Measurements from ENCODE around the gene SOCS6. TPM values are rescaled to one million over a fixed set of nuclear protein-coding genes. Genes with fewer than 3 reads are reported as not detected.

The SOCS6 gene
- total and polyA plus RNA-seq, 2 of the 13 experiments (the other 11 are each of a cell fraction or from before 2014, with no cell fraction given), result 18.6 to 38.3 TPM

DNA sequence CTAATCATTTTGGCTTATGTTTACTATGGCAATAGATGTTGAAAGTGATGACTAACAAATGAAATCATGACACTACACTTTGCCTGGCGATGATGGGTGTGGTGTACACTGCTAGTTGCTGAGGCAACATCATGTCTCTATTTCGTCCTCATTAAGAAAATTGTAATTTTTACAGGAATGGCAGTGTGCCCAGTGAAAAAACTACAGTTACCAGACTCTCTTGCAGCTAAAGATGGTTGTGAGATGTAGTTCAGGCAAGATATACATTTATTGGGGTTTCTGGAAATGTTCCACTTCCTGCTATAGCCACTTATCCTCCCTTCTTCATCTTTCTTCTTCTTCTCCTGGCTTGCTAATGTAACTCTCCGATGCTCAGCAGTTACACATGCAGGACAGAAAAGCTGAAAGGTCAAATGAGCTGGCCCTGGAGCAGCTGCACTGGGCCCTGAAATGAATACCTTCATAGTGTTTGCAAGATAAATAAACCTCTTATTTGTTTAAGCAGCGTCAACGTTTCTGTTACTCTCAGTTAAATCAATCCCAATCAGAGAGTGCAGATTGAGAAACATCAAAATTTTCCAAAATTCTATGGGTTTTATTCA lies 46.0 kb downstream of the SOCS6 start (continued):
- TF ChIP-seq, protein P1, sequence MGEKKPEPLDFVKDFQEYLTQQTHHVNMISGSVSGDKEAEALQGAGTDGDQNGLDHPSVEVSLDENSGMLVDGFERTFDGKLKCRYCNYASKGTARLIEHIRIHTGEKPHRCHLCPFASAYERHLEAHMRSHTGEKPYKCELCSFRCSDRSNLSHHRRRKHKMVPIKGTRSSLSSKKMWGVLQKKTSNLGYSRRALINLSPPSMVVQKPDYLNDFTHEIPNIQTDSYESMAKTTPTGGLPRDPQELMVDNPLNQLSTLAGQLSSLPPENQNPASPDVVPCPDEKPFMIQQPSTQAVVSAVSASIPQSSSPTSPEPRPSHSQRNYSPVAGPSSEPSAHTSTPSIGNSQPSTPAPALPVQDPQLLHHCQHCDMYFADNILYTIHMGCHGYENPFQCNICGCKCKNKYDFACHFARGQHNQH (CRISPR knock-in tag; IDR thresholded peaks at IDR 0.05), result peak; percentile 81
- 0 out of 2 replicates have a peak, but pooled peaks have one; percentile 19 for TF ChIP-seq ZFP1 (CRISPR knock-in tag; IDR thresholded peaks at IDR 0.05)
- TF ChIP-seq, protein P2, sequence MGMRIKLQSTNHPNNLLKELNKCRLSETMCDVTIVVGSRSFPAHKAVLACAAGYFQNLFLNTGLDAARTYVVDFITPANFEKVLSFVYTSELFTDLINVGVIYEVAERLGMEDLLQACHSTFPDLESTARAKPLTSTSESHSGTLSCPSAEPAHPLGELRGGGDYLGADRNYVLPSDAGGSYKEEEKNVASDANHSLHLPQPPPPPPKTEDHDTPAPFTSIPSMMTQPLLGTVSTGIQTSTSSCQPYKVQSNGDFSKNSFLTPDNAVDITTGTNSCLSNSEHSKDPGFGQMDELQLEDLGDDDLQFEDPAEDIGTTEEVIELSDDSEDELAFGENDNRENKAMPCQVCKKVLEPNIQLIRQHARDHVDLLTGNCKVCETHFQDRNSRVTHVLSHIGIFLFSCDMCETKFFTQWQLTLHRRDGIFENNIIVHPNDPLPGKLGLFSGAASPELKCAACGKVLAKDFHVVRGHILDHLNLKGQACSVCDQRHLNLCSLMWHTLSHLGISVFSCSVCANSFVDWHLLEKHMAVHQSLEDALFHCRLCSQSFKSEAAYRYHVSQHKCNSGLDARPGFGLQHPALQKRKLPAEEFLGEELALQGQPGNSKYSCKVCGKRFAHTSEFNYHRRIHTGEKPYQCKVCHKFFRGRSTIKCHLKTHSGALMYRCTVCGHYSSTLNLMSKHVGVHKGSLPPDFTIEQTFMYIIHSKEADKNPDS (CRISPR knock-in tag; IDR thresholded peaks at IDR 0.05), result peak; percentile 52; the same call in 1 of the 2 replicates
- peak; percentile 50; the same call in 1 of the 2 replicates for TF ChIP-seq PHF21A (CRISPR knock-in tag; IDR thresholded peaks at IDR 0.05)
- peak; percentile 61; the same call in 1 of the 2 replicates for TF ChIP-seq NFIC (IDR thresholded peaks at IDR 0.05; ENCODE audit: low read length)
- TF ChIP-seq, protein P3, sequence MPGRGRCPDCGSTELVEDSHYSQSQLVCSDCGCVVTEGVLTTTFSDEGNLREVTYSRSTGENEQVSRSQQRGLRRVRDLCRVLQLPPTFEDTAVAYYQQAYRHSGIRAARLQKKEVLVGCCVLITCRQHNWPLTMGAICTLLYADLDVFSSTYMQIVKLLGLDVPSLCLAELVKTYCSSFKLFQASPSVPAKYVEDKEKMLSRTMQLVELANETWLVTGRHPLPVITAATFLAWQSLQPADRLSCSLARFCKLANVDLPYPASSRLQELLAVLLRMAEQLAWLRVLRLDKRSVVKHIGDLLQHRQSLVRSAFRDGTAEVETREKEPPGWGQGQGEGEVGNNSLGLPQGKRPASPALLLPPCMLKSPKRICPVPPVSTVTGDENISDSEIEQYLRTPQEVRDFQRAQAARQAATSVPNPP (CRISPR knock-in tag; IDR thresholded peaks at IDR 0.05), result no peak
- TF ChIP-seq HDAC1 (CRISPR knock-in tag; IDR thresholded peaks at IDR 0.05), result 0 out of 2 replicates have a peak, but pooled peaks have one; percentile 30
- TF ChIP-seq KMT2A (CRISPR knock-in tag; IDR thresholded peaks at IDR 0.05), result peak; percentile 41; the same call in 1 of the 2 replicates
- peak; percentile 36; the same call in 1 of the 2 replicates for TF ChIP-seq TBX3 (IDR thresholded peaks at IDR 0.05; ENCODE audit: borderline replicate concordance)
- no peak for TF ChIP-seq FOXM1 (CRISPR knock-in tag; IDR thresholded peaks at IDR 0.05)
- TF ChIP-seq, protein P4, sequence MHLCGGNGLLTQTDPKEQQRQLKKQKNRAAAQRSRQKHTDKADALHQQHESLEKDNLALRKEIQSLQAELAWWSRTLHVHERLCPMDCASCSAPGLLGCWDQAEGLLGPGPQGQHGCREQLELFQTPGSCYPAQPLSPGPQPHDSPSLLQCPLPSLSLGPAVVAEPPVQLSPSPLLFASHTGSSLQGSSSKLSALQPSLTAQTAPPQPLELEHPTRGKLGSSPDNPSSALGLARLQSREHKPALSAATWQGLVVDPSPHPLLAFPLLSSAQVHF (CRISPR knock-in tag; IDR thresholded peaks at IDR 0.05), result no peak
- TF ChIP-seq, protein P5, sequence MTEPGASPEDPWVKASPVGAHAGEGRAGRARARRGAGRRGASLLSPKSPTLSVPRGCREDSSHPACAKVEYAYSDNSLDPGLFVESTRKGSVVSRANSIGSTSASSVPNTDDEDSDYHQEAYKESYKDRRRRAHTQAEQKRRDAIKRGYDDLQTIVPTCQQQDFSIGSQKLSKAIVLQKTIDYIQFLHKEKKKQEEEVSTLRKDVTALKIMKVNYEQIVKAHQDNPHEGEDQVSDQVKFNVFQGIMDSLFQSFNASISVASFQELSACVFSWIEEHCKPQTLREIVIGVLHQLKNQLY (CRISPR knock-in tag; IDR thresholded peaks at IDR 0.05), result peak; percentile 32; the same call in 1 of the 2 replicates
- peak; percentile 77 for TF ChIP-seq ONECUT2 (CRISPR knock-in tag; IDR thresholded peaks at IDR 0.05)
- no peak for TF ChIP-seq PHB2 (IDR thresholded peaks at IDR 0.05; ENCODE audit: partially characterized antibody)
- peak; percentile 70; the same call in 1 of the 2 replicates for TF ChIP-seq SALL1 (CRISPR knock-in tag; IDR thresholded peaks at IDR 0.05)
- TF ChIP-seq MED8 (CRISPR knock-in tag; IDR thresholded peaks at IDR 0.05; ENCODE audit: insufficient replicate concordance), result no peak
- no peak for TF ChIP-seq RAD51 (IDR thresholded peaks at IDR 0.05; ENCODE audit: borderline replicate concordance)
- TF ChIP-seq ZNF292 (CRISPR knock-in tag; IDR thresholded peaks at IDR 0.05; ENCODE audit: borderline replicate concordance, low read depth), result peak; percentile 84; the same call in 1 of the 2 replicates
- peak; percentile 45; the same call in 1 of the 2 replicates for TF ChIP-seq TAF1 (CRISPR knock-in tag; IDR thresholded peaks at IDR 0.05)
- 0 out of 2 replicates have a peak, but pooled peaks have one; percentile 6 for TF ChIP-seq RBFOX2 (IDR thresholded peaks at IDR 0.05; ENCODE audit: low read depth, low read length)
- TF ChIP-seq THAP11 (CRISPR knock-in tag; IDR thresholded peaks at IDR 0.05), result peak; percentile 47; the same call in 1 of the 2 replicates
- TF ChIP-seq, protein P6, sequence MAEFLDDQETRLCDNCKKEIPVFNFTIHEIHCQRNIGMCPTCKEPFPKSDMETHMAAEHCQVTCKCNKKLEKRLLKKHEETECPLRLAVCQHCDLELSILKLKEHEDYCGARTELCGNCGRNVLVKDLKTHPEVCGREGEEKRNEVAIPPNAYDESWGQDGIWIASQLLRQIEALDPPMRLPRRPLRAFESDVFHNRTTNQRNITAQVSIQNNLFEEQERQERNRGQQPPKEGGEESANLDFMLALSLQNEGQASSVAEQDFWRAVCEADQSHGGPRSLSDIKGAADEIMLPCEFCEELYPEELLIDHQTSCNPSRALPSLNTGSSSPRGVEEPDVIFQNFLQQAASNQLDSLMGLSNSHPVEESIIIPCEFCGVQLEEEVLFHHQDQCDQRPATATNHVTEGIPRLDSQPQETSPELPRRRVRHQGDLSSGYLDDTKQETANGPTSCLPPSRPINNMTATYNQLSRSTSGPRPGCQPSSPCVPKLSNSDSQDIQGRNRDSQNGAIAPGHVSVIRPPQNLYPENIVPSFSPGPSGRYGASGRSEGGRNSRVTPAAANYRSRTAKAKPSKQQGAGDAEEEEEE (CRISPR knock-in tag; IDR thresholded peaks at IDR 0.05; ENCODE audit: borderline replicate concordance), result no peak
- no peak for TF ChIP-seq ZNF790 (CRISPR knock-in tag; IDR thresholded peaks at IDR 0.05; ENCODE audit: borderline replicate concordance)

All from HepG2 (cell line).